ENCODE results near the gene SEMA7A. TPM values are rescaled to one million over a fixed set of nuclear protein-coding genes. Genes with fewer than 3 reads are reported as not detected.
"Not testable (repeated sequence)": the region's sequence is repeated elsewhere in the genome, so short reads cannot be mapped to it uniquely, and the experiment has no call there.

Gene SEMA7A, protein sequence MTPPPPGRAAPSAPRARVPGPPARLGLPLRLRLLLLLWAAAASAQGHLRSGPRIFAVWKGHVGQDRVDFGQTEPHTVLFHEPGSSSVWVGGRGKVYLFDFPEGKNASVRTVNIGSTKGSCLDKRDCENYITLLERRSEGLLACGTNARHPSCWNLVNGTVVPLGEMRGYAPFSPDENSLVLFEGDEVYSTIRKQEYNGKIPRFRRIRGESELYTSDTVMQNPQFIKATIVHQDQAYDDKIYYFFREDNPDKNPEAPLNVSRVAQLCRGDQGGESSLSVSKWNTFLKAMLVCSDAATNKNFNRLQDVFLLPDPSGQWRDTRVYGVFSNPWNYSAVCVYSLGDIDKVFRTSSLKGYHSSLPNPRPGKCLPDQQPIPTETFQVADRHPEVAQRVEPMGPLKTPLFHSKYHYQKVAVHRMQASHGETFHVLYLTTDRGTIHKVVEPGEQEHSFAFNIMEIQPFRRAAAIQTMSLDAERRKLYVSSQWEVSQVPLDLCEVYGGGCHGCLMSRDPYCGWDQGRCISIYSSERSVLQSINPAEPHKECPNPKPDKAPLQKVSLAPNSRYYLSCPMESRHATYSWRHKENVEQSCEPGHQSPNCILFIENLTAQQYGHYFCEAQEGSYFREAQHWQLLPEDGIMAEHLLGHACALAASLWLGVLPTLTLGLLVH
- total RNA-seq = 1 to 10 TPM; 1.2 to 1.9 TPM
- under 1 TPM in 1 of 2 donors, not detected in 1; 0.10 TPM for polyA plus RNA-seq

DNA sequence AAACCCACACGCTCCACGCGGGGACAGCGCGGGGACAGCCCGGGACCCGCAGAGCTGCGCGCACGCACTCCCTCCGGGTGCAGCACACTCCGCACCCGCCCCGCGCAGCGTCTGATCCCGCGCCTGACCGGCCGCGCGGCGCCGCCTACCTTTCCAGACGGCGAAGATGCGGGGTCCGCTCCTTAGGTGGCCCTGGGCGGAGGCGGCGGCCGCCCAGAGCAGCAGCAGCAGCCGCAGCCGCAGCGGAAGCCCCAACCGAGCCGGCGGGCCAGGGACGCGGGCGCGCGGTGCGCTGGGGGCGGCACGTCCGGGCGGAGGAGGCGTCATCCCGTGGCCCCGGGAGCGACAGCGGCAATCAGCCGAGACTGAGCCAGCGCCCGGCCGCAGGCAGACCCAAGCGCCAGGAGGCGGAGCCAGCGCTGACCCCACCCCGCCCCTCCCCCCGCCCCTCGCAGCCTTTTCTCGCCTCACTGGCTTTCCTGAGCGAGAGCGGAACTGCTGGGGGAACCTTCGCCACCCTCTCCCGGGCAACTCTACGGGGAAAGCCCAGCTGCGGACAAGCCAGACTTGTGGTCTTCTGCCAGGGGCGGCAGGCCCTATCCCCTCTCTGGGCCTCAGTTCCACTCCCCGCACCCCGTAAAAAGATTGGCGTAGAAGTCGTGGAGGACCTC is at the start of gene SEMA7A:
Gene SEMA7A, minus strand, starts transcription at position 367 of the 671 bp plus-strand sequence. Its CDS starts 40 bp downstream, at position 327.
- peaks cover 17% of the 10 kb centered on the region for H3K4me1 ChIP-seq (ENCODE audit: insufficient read depth, low read length)
- peaks cover 6 to 35% (median 17%) of the 10 kb centered on the region in 4 donors for H3K4me1 Mint-ChIP-seq
- intact Hi-C loops (cut with micrococcal nuclease) = loop anchor here (1.0 kb wide), 1 partner anchor 51 kb away; no protein-coding TSS in a partner anchor

DNA sequence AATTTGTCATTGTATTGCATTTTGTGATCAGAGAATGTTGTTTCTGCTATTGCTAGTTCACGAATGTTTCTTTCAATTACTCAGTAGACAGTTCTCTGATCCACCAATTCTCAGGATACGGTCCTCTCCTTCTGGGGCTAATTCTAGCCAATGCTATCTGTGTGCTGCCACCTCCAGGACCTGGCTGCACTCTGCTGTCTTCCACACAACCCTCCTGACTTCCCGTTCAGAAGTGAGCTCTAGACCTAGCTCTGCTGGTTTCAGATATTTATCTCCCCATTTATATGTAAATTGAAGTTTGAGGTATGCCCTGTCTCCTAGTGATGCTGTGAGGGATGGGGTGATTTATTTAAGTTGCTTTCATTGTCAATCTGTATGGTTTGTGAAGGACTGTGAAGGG is 48.9 kb upstream of the SEMA7A start:
- ChIA-PET POLR2A (ENCODE audit: partially characterized antibody) (no interaction called here), CTCF (ENCODE audit: partially characterized antibody) (interaction anchor here (0.7 to 0.9 kb wide), 2 partner anchors 108 to 110 kb away, joined by 3 read pairs; no protein-coding TSS in a partner anchor)
- no peaks in the 10 kb centered on the region for H3K9me3 Mint-ChIP-seq

More for the DNA sequence above, at the start of gene SEMA7A:
- H3K27me3 Mint-ChIP-seq = peaks cover 2 to 3% of the 10 kb centered on the region in 2 donors
- CTCF ChIA-PET (ENCODE audit: partially characterized antibody) = interaction anchor here (26.0 kb wide), 1 partner anchor 55 kb away, joined by 550 read pairs; no protein-coding TSS in a partner anchor
- Histone ChIP-seq H3K27ac (ENCODE audit: low read depth, low read length) (no peak within 1 kb of the TSS), H3K9me3 (ENCODE audit: control insufficient read depth in 1 of 2, low read length in 2 of 2) (no peaks in the 10 kb centered on the region), H3K27me3 (ENCODE audit: insufficient read depth, low read length) (no peaks in the 10 kb centered on the region), H3K36me3 (ENCODE audit: insufficient read depth, low read length) (no peaks in the 10 kb centered on the region), H3K4me3 (ENCODE audit: low read length in 2 of 2) (peak within 1 kb of the TSS; percentile 52 to 62)
- H3K9me3 Mint-ChIP-seq = no peaks in the 10 kb centered on the region
- POLR2A ChIA-PET (ENCODE audit: partially characterized antibody) = interaction anchor here (0.6 to 2.5 kb wide), 8 partner anchors 25 to 59 kb away, joined by 3 to 8 read pairs (median 4); partner anchors contain the start of gene UBL7
- DNase-seq = peak; percentile 50 to 65 (median 55)
- H3K36me3 Mint-ChIP-seq = no peaks in the 10 kb centered on the region
- peak within 1 kb of the TSS in 4 of 7 donors; percentile 19 to 70 (median 53) for H3K27ac Mint-ChIP-seq
- peak within 1 kb of the TSS; percentile 66 to 91 (median 81) for H3K4me3 Mint-ChIP-seq

DNA sequence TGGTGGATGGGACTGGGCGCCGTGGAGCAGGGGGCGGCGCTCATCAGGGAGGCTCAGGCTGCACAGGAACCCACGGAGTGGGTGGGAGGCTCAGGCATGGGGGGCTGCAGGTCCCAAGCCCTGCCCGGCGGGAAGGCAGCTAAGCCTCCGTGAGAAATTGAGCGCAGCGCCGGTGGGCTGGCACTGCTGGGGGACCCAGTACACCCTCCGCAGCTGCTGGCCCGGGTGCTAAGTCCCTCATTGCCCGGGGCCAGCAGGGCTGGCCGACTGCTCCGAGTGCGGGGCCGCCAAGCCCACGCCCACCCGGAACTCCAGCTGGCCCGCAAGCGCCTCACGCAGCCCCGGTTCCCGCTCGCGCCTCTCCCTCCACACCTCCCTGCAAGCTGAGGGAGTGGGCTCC is 46.6 kb upstream of the SEMA7A start:
- H3K9me3 ChIP-seq (ENCODE audit: control insufficient read depth in 1 of 2, low read length in 2 of 2); DNase-seq; POLR2A ChIA-PET (ENCODE audit: partially characterized antibody); H3K4me1 ChIP-seq (ENCODE audit: insufficient read depth, low read length); H3K27me3 Mint-ChIP-seq; H3K36me3 ChIP-seq (ENCODE audit: insufficient read depth, low read length); H3K27me3 ChIP-seq (ENCODE audit: insufficient read depth, low read length); H3K27ac ChIP-seq (ENCODE audit: low read depth, low read length); CTCF ChIA-PET (ENCODE audit: partially characterized antibody); H3K27ac Mint-ChIP-seq; H3K4me1 Mint-ChIP-seq; H3K4me3 ChIP-seq (ENCODE audit: low read length in 2 of 2); intact Hi-C loops (cut with micrococcal nuclease); H3K9me3 Mint-ChIP-seq; H3K4me3 Mint-ChIP-seq: not testable (repeated sequence)
- peaks cover 28 to 35% of the 10 kb centered on the region in 2 donors for H3K36me3 Mint-ChIP-seq

More for the DNA sequence above, 48.9 kb upstream of the SEMA7A start:
- H3K4me1 ChIP-seq (ENCODE audit: insufficient read depth, low read length) = no peaks in the 10 kb centered on the region
- intact Hi-C loops (cut with micrococcal nuclease) = no loop called here
- H3K4me3 Mint-ChIP-seq = no peak overlapping the region
- H3K4me3 ChIP-seq (ENCODE audit: low read length in 2 of 2) = no peak overlapping the region
- H3K27me3 Mint-ChIP-seq = no peaks in the 10 kb centered on the region
- H3K36me3 ChIP-seq (ENCODE audit: insufficient read depth, low read length) = no peaks in the 10 kb centered on the region
- H3K4me1 Mint-ChIP-seq = no peaks in the 10 kb centered on the region
- peaks cover 19 to 30% of the 10 kb centered on the region in 2 donors for H3K36me3 Mint-ChIP-seq
- DNase-seq = no peak
- H3K9me3 ChIP-seq (ENCODE audit: control insufficient read depth in 1 of 2, low read length in 2 of 2) = no peaks in the 10 kb centered on the region
- no peak overlapping the region for H3K27ac ChIP-seq (ENCODE audit: low read depth, low read length)
- peak overlapping the region in 1 of 7 donors; percentile 46 for H3K27ac Mint-ChIP-seq
- no peaks in the 10 kb centered on the region for H3K27me3 ChIP-seq (ENCODE audit: insufficient read depth, low read length)

DNA sequence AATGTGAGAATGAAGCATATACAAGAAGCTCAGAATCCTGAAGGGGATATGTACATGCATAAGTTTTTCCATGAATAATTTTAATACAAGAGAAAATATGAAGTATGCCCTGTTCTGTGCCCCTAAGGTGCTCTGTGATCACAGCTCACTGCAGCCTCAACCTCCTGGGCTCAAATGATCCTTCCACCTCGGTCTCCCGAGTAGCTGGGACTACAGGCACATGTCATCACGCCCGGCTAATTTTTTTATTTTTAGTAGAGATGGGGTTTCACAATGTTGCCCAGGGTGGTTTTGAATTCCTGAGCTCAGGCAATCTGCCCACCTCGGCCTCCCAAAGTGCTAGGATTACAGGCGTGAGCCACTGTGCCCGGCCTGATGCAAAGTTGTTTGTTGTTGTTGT is 37.9 kb upstream of the SEMA7A start:
- H3K27me3 Mint-ChIP-seq; H3K9me3 Mint-ChIP-seq; H3K27me3 ChIP-seq (ENCODE audit: insufficient read depth, low read length); H3K36me3 ChIP-seq (ENCODE audit: insufficient read depth, low read length); H3K4me1 ChIP-seq (ENCODE audit: insufficient read depth, low read length); H3K4me1 Mint-ChIP-seq; H3K27ac Mint-ChIP-seq; H3K9me3 ChIP-seq (ENCODE audit: control insufficient read depth in 1 of 2, low read length in 2 of 2); intact Hi-C loops (cut with micrococcal nuclease); DNase-seq; H3K4me3 ChIP-seq (ENCODE audit: low read length in 2 of 2); H3K4me3 Mint-ChIP-seq; H3K27ac ChIP-seq (ENCODE audit: low read depth, low read length): not testable (repeated sequence)
- CTCF ChIA-PET (ENCODE audit: partially characterized antibody) = interaction anchor here (1.4 kb wide), 1 partner anchor 18 kb away, joined by 4 read pairs; no protein-coding TSS in a partner anchor
- POLR2A ChIA-PET (ENCODE audit: partially characterized antibody) = interaction anchor here (1.4 kb wide), 1 partner anchor 69 kb away, joined by 5 read pairs; the partner anchor contains the start of gene ARID3B
- peaks cover 27 to 42% of the 10 kb centered on the region in 2 donors for H3K36me3 Mint-ChIP-seq

DNA sequence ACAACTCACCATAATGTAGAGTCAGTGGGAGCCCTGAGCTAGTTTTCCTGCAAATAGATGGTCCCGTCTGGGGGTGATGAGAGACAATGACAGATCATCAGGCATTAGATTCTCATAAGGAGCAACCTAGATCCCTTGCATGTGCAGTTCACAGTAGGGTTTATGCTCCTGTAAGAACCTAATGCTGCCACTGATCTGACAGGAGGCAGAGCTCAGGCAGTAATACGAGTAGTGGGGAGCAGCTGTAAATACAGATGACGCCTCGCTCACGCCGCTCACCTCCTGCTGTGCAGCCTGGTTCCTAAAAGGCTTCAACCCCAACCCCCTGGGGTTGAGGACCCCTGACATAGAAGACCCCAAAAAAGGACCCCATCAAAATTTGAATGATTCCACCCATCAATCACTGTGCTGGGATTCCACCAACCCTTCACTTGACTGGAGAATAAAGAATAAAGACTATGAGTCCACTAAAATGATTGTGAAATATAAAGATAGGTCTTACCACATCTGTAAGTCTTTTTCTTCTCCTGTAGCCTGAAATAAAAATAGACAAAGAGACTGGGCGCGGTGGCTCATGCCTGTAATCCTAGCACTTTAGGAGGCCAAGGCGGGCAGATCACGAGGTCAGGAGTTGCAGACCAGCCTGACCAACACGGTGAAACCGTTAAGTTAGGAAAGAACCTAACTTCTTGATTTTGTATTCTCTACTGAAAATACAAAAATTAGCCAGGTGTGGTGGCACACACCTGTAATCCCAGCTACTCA is 37.1 kb upstream of the SEMA7A start:
- no peaks in the 10 kb centered on the region for H3K9me3 ChIP-seq (ENCODE audit: control insufficient read depth in 1 of 2, low read length in 2 of 2)
- intact Hi-C loops (cut with micrococcal nuclease) = no loop called here
- Mint-ChIP-seq H3K27me3 (no peaks in the 10 kb centered on the region), H3K27ac (no peak overlapping the region), H3K9me3 (no peaks in the 10 kb centered on the region), H3K4me1 (no peaks in the 10 kb centered on the region), H3K36me3 (peaks cover 24 to 35% of the 10 kb centered on the region in 2 donors), H3K4me3 (no peak overlapping the region)
- no peaks in the 10 kb centered on the region for H3K4me1 ChIP-seq (ENCODE audit: insufficient read depth, low read length)
- no peak overlapping the region for H3K4me3 ChIP-seq (ENCODE audit: low read length in 2 of 2)
- no peak for DNase-seq
- peaks cover 5% of the 10 kb centered on the region for H3K36me3 ChIP-seq (ENCODE audit: insufficient read depth, low read length)
- H3K27ac ChIP-seq (ENCODE audit: low read depth, low read length) = no peak overlapping the region
- H3K27me3 ChIP-seq (ENCODE audit: insufficient read depth, low read length) = no peaks in the 10 kb centered on the region
- POLR2A ChIA-PET (ENCODE audit: partially characterized antibody) = interaction anchor here (1.4 kb wide), 1 partner anchor 70 kb away, joined by 5 read pairs; the partner anchor contains the start of gene ARID3B
- CTCF ChIA-PET (ENCODE audit: partially characterized antibody) = interaction anchor here (1.4 kb wide), 1 partner anchor 19 kb away, joined by 4 read pairs; no protein-coding TSS in a partner anchor

DNA sequence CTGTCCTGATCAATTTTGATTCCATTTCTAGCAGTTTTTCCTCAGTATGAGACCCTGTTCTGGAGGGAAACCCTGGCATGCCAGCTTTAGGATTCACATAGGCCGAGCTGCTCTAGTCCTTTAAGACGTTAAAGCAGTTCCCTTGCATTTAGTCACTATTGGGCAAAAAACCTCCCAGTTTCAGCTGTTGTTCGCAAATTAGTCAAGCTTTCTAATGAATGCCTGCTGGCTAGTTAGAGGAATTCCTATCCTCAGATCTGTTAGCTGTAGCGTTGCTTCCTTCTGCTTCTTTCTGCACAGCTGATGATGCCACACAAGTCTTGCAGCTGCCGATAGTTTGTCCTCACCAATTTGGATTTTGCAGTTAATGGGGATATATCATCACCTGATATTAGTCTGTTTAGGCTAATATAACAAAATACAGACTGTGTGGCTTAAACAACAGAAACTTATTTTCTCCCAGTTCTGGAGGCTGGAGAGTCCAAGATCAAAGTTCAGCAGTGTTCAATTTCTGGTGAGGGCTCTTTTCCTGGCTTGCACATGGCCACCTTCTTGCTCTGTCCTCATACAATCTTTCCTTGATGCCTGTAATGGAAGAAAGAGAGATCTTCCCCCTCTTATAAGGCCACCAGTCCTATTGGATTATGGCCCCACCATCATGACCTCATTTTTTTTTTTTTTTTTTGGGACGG is 34.7 kb upstream of the SEMA7A start:
- H3K4me3 Mint-ChIP-seq = no peak overlapping the region
- POLR2A ChIA-PET (ENCODE audit: partially characterized antibody) = no interaction called here
- no peak for DNase-seq
- H3K4me1 Mint-ChIP-seq = peaks cover 8 to 12% (median 9%) of the 10 kb centered on the region in 4 donors
- CTCF ChIA-PET (ENCODE audit: partially characterized antibody) = interaction anchor here (0.7 kb wide), 1 partner anchor 900 kb away, joined by 3 read pairs; no protein-coding TSS in a partner anchor
- H3K9me3 Mint-ChIP-seq = no peaks in the 10 kb centered on the region
- peaks cover 5% of the 10 kb centered on the region for H3K36me3 ChIP-seq (ENCODE audit: insufficient read depth, low read length)
- H3K9me3 ChIP-seq (ENCODE audit: control insufficient read depth in 1 of 2, low read length in 2 of 2) = no peaks in the 10 kb centered on the region
- H3K27ac ChIP-seq (ENCODE audit: low read depth, low read length) = no peak overlapping the region
- intact Hi-C loops (cut with micrococcal nuclease) = no loop called here
- no peak overlapping the region for H3K4me3 ChIP-seq (ENCODE audit: low read length in 2 of 2)
- no peaks in the 10 kb centered on the region for H3K27me3 Mint-ChIP-seq
- H3K27me3 ChIP-seq (ENCODE audit: insufficient read depth, low read length) = no peaks in the 10 kb centered on the region
- H3K4me1 ChIP-seq (ENCODE audit: insufficient read depth, low read length) = peaks cover 11% of the 10 kb centered on the region
- H3K36me3 Mint-ChIP-seq = peaks cover 18 to 30% of the 10 kb centered on the region in 2 donors
- H3K27ac Mint-ChIP-seq = no peak overlapping the region
